Stimulated activated CD8-positive, alpha-beta memory T cell treated with anti-CD3 and anti-CD28 coated beads, Interleukin-7, amount 100 ng/mL, for 1 hour (primary cell): ENCODE data around the gene CCDC141.
"Not testable (repeated sequence)": the region's sequence is repeated elsewhere in the genome, so short reads cannot be mapped to it uniquely, and the experiment has no call there.

ENCODE experiments used
- DNase-seq, 2 donors: peaks; one replicate each; pipeline ENCODE4 v3.0.0-alpha.2; 2020; ENCODE audit warnings: low read depth in 2 of 2

CCDC141 gene, protein sequence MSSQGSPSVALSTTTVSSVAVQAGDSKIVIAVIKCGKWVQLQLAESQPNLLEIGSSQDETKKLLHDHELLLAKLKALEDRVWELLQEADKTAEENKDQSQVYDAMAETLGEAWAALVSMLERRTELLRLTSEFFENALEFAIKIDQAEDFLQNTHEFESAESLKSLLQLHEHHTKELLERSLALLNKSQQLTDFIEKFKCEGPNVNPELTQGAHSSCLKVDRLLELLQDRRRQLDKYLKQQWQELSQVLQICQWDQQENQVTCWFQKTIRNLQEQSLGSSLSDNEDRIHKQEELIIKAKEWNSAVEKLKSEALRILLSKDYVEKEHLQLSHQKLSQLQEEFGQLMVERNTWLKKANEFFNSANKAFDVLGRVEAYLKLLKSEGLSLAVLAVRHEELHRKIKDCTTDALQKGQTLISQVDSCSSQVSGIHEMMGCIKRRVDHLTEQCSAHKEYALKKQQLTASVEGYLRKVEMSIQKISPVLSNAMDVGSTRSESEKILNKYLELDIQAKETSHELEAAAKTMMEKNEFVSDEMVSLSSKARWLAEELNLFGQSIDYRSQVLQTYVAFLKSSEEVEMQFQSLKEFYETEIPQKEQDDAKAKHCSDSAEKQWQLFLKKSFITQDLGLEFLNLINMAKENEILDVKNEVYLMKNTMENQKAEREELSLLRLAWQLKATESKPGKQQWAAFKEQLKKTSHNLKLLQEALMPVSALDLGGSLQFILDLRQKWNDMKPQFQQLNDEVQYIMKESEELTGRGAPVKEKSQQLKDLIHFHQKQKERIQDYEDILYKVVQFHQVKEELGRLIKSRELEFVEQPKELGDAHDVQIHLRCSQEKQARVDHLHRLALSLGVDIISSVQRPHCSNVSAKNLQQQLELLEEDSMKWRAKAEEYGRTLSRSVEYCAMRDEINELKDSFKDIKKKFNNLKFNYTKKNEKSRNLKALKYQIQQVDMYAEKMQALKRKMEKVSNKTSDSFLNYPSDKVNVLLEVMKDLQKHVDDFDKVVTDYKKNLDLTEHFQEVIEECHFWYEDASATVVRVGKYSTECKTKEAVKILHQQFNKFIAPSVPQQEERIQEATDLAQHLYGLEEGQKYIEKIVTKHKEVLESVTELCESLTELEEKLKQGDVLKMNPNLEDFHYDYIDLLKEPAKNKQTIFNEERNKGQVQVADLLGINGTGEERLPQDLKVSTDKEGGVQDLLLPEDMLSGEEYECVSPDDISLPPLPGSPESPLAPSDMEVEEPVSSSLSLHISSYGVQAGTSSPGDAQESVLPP (N-terminal part only)

DNA sequence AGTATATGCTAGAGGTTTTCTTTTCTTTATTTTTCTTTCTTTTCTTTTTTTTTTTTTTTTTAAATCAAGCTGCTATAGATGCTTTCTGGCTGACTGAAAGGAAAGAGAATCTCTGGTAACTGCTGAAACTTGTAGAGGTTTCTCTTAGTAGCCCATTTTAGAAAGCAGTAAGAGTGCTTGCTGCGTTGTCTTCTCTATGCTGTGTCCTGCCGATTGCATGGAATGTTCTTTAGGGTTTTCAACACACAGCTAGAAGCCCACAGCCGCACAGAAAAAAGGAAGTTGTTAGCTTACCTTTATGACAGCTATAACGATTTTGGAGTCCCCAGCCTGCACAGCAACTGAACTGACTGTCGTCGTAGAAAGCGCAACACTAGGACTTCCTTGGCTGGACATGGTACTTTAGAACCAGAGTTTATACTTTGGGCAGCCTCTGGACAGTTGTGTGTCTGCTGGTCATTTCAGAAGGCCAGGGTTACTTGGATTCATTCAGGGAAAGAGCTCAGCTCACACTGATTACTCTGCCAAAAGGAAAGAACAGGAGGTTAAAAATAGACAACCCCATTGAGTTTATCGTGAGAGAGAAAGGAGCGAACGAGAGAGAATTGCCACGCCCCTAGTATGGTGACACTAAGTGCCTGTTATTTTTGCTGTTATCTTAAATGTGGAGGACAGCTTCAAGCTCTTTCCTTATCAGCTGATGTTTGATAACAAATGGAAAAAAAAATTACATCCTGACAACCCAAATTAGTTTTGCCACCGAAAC, at the start of gene CCDC141:
Gene CCDC141, minus strand, starts transcription at position 592 of the 766 bp plus-strand sequence. Its CDS starts 196 bp downstream, at position 396.
- no peak for DNase-seq

DNA sequence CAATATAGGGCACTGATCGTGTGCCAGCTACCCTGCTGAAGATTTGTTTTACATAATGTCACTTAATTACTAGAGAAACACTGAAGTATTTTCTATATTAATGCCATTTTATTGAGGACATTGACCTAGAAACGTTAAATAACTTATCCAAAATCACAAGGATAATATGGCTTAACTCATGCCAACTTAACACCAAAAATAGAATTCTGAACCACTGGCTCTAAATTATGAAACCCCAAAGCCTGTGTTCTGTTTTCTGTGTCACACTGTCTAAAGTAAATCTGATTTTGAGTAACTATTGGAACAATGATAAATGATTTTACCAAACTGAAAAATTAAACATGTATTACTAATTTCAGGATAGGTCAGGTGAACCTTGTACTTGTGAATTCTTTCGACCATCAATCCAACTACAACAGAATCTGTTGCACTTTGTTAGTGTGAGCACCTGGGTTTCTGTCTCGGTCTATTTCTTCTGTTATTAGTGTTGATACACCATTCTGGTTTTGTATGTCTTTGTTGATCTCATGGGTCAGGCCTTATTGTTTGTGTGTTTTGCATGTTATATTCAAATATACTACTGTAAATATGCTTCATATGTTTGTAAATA, 48.2 kb upstream of the CCDC141 start:
- DNase-seq: no peak

DNA sequence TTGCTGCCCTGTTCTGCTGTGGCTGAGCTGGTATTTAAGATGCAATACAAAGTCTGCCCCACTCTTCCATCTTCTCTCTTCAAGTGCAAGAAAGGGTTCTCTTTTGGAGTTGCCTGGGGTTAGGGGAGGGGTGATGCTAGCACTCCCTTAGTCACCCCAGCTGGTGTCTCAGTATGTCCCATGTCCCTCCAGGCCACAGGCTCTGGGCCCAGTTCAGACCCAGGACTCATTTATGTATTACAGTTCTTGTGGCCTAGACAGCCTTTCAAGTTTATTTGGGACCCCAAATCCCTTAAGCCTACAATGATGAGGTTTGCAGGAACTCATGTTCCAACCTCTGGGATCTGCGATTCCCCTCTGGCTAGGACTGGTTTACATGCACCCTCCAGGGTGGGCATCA, 47.2 kb upstream of the CCDC141 start:
- DNase-seq: no peak

DNA sequence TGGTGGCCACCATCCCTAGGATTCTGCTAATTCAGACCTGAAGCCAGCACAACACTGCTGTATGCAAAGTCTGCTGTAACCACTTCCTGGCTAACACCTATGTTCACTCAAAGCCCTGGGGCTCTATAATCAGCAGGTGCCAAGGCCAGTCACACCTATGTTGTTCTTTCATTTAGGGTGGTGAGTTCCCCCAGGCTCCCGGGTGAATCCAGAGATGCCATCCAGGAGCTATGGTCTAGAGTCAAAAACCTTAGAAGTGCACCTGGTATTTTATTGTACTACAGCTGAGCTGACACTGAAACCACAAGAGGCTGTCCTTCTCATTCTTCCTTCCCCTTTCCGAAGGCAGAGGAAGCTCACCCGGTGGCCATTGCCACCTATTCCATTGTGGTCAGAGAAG, 46.2 kb upstream of the CCDC141 start:
- no peak for DNase-seq

DNA sequence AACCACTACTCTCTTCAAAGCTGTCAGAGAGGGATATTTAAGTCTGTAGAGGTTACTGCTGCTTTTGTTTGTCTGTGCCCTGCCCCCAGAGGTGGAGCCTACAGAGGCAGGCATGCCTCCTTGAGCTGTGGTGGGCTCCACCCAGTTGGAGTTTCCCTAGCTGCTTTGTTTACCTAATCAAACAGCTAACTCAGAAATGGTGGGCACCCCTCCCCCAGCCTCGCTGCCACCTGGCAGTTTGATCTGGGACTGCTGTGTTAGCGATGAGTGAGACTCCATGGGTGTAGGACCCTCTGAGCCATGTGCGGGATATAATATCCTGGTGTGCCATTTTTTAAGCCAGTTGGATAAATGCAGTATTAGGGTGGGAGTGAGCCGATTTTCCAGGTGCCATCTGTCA, 43.0 kb upstream of the CCDC141 start:
- not testable (repeated sequence) for DNase-seq

DNA sequence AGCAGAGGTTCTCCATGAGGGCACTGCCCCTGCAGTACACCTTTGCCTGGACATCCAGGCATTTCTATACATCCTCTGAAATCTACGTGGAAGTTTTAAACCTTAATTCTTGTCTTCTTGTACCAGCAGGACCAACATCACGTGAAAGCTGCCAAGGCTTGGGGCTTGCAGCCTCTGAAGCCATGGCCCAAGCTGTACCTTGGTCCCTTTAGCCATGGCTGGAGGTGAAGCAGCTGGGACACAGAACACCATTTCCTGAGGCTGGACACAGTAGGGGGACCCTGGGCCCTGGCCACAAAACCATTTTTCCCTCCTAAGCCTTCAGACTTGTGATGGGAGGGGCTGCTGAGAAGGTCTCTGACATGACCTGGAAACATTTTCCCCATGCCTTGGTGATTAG, 32.8 kb upstream of the CCDC141 start:
- DNase-seq: no peak

DNA sequence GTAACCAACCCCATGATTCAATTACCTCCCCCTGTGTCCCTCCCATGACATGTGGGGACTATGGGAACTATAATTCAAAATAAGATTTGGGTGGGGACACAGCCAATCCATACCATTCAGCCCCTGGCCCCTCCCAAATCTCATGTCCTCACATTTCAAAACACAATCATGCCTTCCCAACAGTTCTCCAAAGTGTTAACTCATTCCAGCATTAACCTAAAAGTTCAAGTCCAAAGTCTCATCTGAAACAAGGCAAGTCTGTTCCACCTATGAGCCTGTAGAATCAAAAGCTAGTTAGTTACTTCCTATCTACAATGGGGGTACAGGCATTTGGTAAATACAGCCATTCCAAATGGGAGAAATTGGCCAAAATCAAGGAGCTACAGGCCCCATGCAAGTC, 32.0 kb upstream of the CCDC141 start:
- DNase-seq: no peak

DNA sequence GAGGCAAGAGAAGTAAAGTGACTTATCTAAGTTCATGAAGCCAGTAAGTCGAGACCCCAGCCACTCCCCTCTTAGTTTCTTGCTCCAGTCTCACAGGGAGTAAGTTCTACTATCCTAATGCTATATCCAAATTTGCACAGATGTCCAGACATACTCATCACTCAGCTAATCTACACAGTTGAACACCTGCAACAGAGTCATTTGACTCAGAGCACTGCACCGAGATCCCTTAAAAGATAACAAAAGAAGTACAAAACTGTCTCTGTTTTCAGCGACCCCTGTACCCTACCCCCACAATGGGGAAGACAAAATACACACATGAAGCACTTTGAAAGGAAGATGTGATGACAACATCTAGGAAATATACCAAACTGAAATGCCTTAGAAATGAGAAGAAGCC, 22.6 kb upstream of the CCDC141 start:
- no peak for DNase-seq

DNA sequence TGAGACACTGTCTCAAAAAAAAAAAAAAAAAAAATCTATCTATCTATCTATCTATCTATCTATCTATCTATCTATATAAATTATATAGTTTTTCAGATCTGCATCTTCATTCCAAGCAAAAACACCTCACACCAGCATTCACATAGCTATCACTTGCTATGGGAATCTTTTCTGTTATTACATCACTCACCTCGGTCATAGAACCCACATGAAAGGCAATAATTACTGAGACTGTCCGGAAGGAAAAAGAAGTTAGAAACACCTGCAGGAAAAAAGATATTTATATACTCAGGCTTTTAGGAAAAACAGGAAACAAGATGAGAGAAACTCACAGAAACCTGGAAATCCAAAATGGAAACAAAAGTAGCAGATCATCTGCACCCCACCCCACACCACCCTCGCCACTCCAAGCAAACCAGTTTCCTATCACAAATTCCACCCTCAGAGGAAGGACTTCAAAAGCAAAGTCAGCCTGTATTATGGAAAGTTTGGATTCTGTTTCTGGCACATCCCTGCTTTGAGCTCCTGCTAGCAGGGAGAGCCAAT, 21.9 kb upstream of the CCDC141 start:
- no peak for DNase-seq

DNA sequence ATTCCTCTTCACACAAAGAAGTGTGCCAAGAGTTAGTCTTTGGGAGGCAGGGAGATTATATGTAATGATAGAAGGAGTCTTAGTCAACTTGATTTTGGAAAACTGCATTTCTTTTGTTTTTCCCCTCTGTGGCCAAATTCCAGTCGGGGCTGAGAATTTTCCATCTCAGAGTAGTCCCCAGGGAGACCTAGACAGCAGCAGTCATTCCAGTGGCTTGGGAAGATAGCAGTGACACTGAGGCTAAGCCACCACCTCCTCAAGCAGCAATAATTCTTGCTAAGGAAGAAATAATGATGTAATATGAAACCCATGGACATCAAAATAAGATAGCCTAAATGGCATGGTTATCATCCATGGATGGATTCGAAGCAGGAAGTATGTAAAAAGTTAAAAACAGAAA, 21.0 kb upstream of the CCDC141 start:
- no peak for DNase-seq

DNA sequence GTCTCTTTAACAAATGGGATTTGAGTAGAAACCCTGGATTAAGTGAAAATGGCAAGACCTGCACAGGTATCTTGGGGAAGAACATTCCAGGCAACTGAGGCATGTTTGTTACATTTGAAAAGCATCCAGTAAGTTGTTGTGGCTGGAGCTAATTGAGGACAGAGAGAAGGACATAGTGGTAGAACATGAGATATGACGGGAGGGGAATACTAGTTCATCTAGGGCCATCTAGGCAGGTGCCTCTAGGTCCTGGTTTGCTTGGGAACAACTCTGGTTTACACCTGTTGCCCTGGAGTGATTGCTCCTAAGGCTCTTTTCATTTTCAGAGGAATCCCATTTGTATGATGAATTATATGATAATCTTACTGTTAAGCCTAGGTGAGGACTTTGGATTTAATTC, 19.7 kb upstream of the CCDC141 start:
- DNase-seq: no peak

DNA sequence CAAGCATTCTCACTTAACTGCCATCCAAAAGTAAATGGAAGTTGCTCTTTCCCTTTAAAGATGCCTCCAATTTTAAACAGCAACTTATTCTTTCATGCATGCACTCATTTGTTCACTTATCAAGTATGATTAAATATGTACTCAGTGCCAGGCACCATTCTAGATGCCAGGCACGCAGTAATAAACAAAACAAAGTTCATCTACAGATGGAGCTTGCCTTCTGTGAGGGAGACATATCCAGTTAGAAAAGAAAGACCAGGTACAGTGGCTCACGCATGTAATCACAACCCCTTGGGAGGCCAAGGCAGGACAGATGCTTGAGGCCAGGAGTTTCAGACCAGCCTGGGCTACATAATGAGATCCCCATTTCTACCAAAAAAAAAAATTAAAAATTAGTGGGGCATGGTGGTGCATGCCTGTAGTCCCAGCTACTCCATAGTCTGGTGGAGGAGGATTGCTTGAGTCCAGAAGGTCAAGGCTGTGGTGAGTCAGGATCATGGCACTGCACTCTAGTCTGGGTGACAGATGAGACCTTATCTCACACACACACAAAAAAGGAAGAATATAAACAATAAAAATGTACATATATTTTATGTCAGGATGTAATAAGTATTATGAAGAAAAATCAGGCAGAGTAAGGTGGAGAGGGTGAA, 19.2 kb upstream of the CCDC141 start:
- DNase-seq: no peak

DNA sequence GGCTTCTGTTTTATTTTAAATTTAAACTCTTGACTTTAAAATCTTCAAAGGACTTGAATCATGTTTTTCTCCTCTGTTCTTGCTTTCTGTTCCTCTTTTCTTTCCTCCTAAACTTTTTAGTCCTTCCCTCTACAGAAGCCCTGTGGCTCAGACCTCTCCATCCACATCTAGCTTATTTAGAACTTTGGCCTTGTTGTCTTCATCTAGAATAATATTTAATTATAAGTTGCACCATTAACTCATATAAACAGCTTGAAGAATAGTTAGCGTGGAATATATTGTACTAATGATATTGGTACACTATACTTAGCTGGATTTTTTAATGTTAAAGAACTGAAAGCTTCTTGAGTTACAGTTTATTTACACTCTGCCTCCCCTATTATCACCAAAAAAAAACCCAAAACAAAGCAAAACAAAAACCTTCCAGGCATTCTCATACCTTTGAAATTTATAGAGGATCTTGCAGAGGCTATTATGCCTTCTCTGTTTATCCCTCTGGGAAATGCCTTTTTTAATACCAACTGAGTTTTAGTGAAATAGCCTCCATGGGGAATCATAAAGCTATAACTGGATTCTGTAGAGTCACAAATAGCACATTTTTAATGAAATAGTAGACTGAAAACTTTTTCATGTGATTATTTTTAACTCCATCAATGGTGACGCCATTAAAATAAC, 9.2 kb upstream of the CCDC141 start:
- no peak for DNase-seq

DNA sequence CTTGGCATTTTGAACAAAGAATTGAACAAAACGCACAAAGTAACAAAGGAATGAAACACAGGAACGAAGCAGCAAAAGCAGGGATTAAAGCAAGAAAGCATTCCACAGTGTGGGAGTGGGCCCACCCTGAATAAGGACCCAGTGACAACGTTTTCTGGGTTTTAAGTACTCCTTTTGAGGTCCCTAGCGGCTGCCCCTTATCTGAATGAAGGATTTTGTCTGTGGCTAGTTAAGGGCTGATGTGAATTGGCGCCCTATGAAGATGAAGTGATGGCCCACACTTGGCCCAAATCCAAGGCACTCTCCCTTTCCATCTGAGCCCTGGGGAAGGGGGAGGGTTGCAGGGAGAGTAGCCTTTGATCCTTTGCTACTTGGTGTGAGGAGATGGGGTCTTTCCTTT, 7.8 kb upstream of the CCDC141 start:
- no peak for DNase-seq

DNA sequence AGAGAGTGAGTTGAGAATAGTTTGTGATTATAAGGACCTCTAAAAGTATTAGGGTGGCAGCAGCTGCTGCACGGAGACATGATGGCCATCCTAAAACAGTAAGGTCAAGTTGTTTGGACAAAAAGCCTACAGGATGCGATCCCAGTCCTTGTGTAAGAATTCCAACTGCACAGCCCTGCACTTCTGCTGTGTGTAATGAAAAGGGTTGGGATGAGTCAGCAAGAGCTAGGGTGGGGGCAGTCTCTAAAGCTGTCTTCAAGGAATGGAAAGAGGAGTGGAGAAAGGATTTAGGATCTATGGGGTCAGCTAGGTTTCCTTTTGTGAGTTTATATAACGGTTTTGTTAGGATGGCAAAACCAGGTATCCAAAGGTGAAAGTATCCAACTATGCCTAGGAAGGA, 3.6 kb upstream of the CCDC141 start:
- not testable (repeated sequence) for DNase-seq

DNA sequence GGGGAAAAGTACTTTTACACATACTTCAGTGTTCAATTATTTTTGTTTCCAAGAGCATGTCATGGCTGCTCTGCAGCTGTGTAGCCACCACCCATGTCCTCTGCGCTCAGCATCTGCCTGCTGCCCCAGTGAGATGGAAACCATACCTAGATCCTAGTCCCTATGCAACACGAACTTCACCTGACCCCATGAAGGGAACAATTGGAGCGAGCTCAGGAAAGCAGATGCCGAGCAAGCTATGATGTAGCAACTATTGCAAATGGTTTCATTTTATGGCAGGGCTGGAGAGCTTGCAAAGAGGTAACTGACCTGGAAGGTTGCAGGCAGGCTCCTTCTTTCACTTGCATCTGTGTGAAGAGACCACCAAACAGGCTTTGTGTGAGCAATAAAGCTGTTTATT, 1.3 kb upstream of the CCDC141 start:
- no peak for DNase-seq

DNA sequence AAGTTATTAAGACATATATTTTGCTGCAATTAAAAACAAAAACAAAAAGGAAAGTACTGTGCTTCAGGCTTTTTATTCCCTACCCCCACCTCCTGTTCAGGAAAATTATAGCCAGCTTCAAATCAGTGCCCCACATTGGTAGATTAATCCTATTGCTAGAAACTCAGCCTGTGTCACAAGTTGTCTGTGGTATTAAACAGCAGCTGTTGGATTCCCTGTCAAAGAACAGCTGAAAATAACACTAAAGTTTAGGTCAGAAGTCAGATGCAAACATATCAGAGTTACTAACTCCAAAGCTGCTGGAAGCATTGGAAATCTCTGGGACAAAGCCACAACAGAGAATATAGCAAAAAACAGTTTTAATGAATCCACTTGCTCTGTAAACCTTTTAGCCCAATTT, 818 bp upstream of the CCDC141 start:
- DNase-seq: no peak

DNA sequence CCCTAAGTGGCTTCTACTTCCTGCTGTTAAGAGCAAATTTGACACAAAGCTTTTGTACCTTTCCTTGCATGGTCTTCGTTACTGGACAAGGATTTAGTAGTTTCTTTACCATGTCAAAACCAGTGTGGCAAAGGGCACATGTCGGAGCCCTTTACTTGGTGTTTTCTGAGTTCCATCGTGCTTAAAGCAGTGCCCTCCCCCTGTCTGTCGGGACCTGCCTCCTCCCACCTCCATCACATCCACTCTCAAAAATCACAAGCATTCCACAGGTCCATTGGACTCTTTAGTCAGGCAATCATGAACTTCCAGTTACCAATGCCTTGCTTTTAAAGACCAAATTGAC, 763 bp downstream of the CCDC141 start:
- DNase-seq: no peak

DNA sequence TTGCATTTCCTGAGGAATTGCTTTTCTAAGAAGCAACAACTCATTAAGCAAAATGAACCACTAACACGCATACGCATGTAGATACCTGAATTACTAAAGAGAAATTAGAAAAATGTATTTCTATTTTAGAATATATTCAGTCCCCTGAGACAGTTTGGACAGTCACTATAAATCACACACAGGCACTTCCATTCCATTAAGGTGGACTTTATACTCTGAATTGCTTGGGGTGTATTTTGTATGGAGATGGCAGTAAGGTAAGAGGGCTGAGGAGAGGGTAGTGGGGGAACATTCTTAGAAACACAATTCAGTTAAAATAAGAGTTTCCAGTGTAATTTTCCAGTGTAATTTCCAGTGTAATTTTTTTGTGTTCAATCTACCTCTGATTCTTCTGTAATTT, 1.8 kb downstream of the CCDC141 start:
- no peak for DNase-seq

DNA sequence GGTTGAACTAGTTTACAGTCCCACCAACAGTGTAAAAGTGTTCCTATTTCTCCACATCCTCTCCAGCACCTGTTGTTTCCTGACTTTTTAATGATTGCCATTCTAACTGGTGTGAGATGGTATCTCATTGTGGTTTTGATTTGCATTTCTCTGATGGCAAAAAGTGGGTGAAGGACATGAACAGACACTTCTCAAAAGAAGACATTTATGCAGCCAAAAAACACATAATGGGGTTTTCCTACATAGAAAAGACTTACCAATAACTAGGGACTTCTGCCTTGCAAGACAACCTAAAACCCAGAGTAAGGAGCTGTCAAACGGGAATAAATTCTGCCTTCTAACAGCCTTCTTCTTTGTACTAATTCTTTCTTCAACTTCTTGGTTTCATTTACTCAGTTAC, 4.3 kb downstream of the CCDC141 start:
- not testable (repeated sequence) for DNase-seq
